Measurements from ENCODE around the gene CEP72. TPM values are rescaled to one million over a fixed set of nuclear protein-coding genes. Genes with fewer than 3 reads are reported as not detected.
A peak's percentile ranks its signal among the peaks of the same experiment; 100 is the strongest.

Gene CEP72
- total RNA-seq, 1 experiment from 2014 or later, result 16.4 TPM

GRCh38 chr5:658103-658502 is 46.0 kb downstream of the CEP72 start:
- TF ChIP-seq CTCF (IDR thresholded peaks at IDR 0.05; ENCODE audit: unreplicated experiment), result no peak
- no TSS peak for BruUV-seq (replicated peaks)
- Mint-ChIP-seq H3K27ac (ENCODE audit: low read depth, unreplicated experiment) (peak overlapping the region; percentile 69), H3K4me1 (ENCODE audit: insufficient read depth, unreplicated experiment) (peaks cover 9% of the 10 kb centered on the region), H3K27me3 (ENCODE audit: insufficient read depth, unreplicated experiment) (no peaks in the 10 kb centered on the region), H3K4me3 (ENCODE audit: unreplicated experiment) (no peak overlapping the region), H3K9me3 (ENCODE audit: unreplicated experiment) (no peaks in the 10 kb centered on the region), H3K36me3 (ENCODE audit: insufficient read depth, unreplicated experiment) (peaks cover 35% of the 10 kb centered on the region)
- POLR2A ChIA-PET, result interaction anchor here (1.1 kb wide), 1 partner anchor 184 kb away, joined by 3 read pairs; no protein-coding TSS in a partner anchor
- CTCF ChIA-PET, result interaction anchor here (2.0 kb wide), 1 partner anchor 11 kb away, joined by 10 read pairs; no protein-coding TSS in a partner anchor
- intact Hi-C loops (cut with micrococcal nuclease), result loop anchor here (5.0 kb wide), 1 partner anchor 186 kb away; no protein-coding TSS in a partner anchor
- DNase-seq (ENCODE audit: unreplicated experiment), result no peak

DNA sequence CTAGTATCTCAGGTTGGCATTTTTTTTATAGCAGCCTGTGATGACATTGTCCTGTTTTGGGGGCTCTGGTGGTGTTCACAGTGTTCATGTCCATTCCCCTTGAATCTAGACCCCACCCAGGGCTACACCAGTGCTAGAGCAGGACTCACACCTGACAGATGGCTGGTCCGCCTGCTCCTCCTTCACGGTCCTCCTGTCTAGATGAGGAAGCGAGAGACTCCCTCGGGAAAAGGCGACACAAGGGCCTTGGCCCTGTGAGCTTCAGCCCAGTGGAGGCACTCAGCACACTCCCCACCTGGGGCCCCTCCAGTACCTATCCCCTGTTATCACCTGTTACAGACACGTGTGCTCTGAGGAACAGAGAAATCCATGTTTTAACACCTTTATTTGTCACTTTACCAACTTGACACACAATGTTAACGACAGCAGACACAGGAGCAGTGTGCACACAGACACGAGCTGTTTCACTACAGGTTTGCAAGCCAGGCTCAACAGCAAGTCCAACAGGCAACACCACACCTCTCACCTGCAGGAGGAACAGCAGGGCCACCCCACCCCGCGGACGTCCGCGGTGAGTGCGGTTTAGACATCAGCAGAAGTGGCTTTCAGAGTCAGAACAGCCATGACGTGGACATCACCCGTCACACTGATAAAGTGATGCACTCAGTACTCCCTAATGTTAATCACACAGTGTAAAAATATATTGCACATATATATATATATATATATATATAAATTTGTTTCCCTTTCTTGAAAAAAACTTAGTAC is 47.5 kb downstream of the CEP72 start:
- no peak for TF ChIP-seq CTCF (IDR thresholded peaks at IDR 0.05; ENCODE audit: unreplicated experiment)
- Mint-ChIP-seq H3K9me3 (ENCODE audit: unreplicated experiment) (no peaks in the 10 kb centered on the region), H3K36me3 (ENCODE audit: insufficient read depth, unreplicated experiment) (peaks cover 35% of the 10 kb centered on the region), H3K27ac (ENCODE audit: low read depth, unreplicated experiment) (no peak overlapping the region), H3K27me3 (ENCODE audit: insufficient read depth, unreplicated experiment) (no peaks in the 10 kb centered on the region), H3K4me1 (ENCODE audit: insufficient read depth, unreplicated experiment) (peaks cover 9% of the 10 kb centered on the region), H3K4me3 (ENCODE audit: unreplicated experiment) (no peak overlapping the region)
- POLR2A ChIA-PET, result no interaction called here
- CTCF ChIA-PET, result no interaction called here
- DNase-seq (ENCODE audit: unreplicated experiment), result no peak
- BruUV-seq (replicated peaks), result no TSS peak
- intact Hi-C loops (cut with micrococcal nuclease), result loop anchor here (5.0 kb wide), 1 partner anchor 187 kb away; no protein-coding TSS in a partner anchor

GRCh38 chr5:660491-661030 is 48.4 kb downstream of the CEP72 start:
- Mint-ChIP-seq H3K27ac (ENCODE audit: low read depth, unreplicated experiment) (no peak overlapping the region), H3K9me3 (ENCODE audit: unreplicated experiment) (no peaks in the 10 kb centered on the region), H3K27me3 (ENCODE audit: insufficient read depth, unreplicated experiment) (no peaks in the 10 kb centered on the region), H3K4me1 (ENCODE audit: insufficient read depth, unreplicated experiment) (peaks cover 9% of the 10 kb centered on the region), H3K4me3 (ENCODE audit: unreplicated experiment) (no peak overlapping the region), H3K36me3 (ENCODE audit: insufficient read depth, unreplicated experiment) (peaks cover 30% of the 10 kb centered on the region)
- no peak for TF ChIP-seq CTCF (IDR thresholded peaks at IDR 0.05; ENCODE audit: unreplicated experiment)
- intact Hi-C loops (cut with micrococcal nuclease), result no loop called here
- BruUV-seq (replicated peaks), result no TSS peak
- ChIA-PET POLR2A (no interaction called here), CTCF (no interaction called here)
- no peak for DNase-seq (ENCODE audit: unreplicated experiment)

GRCh38 chr5:661891-662750 is 50.0 kb downstream of the CEP72 start:
- intact Hi-C loops (cut with micrococcal nuclease), result no loop called here
- H3K4me3 Mint-ChIP-seq (ENCODE audit: unreplicated experiment), result no peak overlapping the region
- peaks cover 9% of the 10 kb centered on the region for H3K4me1 Mint-ChIP-seq (ENCODE audit: insufficient read depth, unreplicated experiment)
- no peak overlapping the region for H3K27ac Mint-ChIP-seq (ENCODE audit: low read depth, unreplicated experiment)
- no peaks in the 10 kb centered on the region for H3K9me3 Mint-ChIP-seq (ENCODE audit: unreplicated experiment)
- no peak for DNase-seq (ENCODE audit: unreplicated experiment)
- BruUV-seq (replicated peaks), result no TSS peak
- POLR2A ChIA-PET, result no interaction called here
- H3K36me3 Mint-ChIP-seq (ENCODE audit: insufficient read depth, unreplicated experiment), result peaks cover 29% of the 10 kb centered on the region
- no peaks in the 10 kb centered on the region for H3K27me3 Mint-ChIP-seq (ENCODE audit: insufficient read depth, unreplicated experiment)
- no peak for TF ChIP-seq CTCF (IDR thresholded peaks at IDR 0.05; ENCODE audit: unreplicated experiment)
- CTCF ChIA-PET, result interaction anchor here (0.9 to 1.2 kb wide), 2 partner anchors 9 to 251 kb away, joined by 3 to 5 read pairs; no protein-coding TSS in a partner anchor
